CD1c-positive myeloid dendritic cell (primary cell): ENCODE measurements around the gene IST1.
"Not testable (repeated sequence)": the region's sequence is repeated elsewhere in the genome, so short reads cannot be mapped to it uniquely, and the experiment has no call there.

Experiments
- DNase-seq: peaks from one replicate; pipeline ENCODE4 v3.0.0-alpha.2; 2016; ENCODE audit errors: extremely low spot score

The IST1 gene

DNA sequence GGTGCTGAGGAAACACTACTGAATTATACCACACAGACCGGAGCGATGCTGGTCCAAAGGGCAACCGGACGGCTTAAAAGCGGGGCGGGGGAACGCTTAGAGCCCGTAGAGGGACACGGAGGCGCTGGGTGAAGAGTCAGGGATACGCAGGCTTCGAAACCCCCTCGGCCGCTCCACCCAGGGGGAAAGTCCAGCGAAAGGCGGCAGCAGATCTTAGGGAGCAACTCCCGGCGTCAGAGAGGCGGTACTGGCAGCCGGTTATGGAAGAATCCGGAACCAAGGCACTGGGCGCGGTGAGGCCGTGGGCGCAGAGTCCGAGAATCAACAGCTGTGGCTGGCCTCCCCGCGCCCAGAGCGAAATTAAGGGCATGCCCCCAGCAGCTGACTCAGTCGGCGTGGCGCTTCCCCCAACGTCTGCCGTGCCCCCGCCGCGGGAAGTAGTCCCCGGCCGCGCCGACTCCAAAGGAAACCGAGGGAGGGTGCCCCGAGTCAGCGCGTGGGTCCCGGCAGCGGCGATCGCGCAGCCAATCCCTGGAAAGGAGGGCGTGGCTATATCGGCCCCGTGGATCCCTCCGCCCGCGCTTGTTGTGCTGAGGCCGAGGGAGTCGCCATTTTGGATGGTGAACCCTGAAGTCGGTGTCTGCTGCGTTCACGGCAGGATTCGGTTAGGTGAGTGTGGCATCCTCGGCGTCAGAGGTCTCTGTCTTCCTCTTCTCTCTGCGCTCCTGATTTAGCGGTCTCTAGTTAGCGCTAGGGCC, at the start of gene IST1:
TSS of gene IST1 (plus strand) at position 611 of the 758 bp plus-strand sequence. CDS start 20,110 bp downstream, outside the sequence.
- peak; percentile 99 for DNase-seq

DNA sequence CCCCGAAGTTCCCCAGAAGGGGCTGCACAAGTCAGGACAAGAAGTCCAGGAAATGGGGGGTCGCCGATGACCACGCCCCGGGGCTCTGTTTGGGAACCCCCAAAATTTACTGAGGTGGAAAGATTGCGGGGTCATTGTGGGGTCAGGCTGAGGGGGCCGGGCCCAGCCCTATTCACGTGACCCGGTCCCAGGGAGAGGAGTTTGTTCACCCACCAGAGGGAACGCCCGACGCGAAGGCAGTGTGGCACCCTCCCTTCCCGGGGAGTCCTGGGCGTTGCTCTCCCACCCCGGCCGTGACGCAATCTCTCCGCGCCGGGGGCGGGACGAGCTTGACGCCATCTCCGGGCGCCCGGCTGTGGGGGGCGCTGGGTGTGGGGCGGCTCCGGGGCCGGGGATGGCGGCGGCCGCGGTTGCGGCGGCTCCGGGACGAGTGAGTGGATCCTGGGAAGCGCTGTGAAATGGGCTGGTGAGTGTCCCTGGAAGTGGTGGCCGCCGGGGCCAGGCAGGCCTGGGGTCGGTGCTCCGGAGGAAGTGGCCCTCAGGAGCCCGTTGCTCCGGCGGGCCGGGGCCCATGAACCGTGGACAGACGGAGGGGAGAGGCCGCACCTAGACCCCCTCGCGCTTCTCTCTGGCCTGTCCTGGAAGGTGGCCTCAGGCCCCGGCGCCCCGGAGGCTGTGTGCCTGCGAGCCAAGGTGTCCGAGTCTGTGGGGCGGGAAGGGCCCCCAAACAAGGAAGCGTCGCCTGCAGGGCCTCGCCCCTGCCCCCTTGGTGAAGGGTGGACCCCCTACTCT, 49.5 kb upstream of the IST1 start, which contains the start of gene ATXN1L:
TSS of gene ATXN1L (plus strand) at position 338 of the 792 bp plus-strand sequence. CDS start 3,765 bp downstream, outside the sequence.
- DNase-seq = peak; percentile 98

GRCh38 chr16:71846431-71846830, 48.9 kb upstream of the IST1 start:
- DNase-seq = no peak

GRCh38 chr16:71847096-71847495, 48.2 kb upstream of the IST1 start:
- DNase-seq = no peak

GRCh38 chr16:71848622-71849021, 46.7 kb upstream of the IST1 start:
- no peak for DNase-seq

GRCh38 chr16:71851746-71852145, 43.6 kb upstream of the IST1 start:
- no peak for DNase-seq

DNA sequence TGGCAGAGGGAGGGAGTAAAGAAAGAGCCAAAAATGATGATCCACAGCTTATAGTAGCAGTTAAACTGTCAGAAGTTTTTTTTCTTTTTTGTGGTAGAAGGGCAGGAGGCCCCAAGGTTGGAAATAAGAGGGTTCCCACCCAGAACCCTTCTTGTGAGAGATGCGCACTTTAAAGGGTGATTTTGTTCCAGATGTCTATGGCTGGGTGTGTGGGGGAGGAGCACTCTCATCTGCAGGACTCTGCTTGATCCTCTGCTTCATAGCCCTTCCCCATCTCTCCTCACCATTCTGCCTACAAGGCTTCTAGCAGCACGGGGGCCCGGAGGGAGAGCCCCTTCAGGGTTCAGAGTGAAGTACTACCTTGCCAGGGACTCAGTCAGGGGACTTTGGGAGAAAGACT, 43.2 kb upstream of the IST1 start:
- no peak for DNase-seq

GRCh38 chr16:71852561-71852960, 42.8 kb upstream of the IST1 start:
- no peak for DNase-seq

- DNase-seq = no peak
These were observed 41.9 kb upstream of the IST1 start for GRCh38 chr16:71853413-71853812.

- no peak for DNase-seq
These were observed 40.9 kb upstream of the IST1 start for GRCh38 chr16:71854369-71854948.

- no peak for DNase-seq
These were observed 39.2 kb upstream of the IST1 start for GRCh38 chr16:71855937-71856662.

GRCh38 chr16:71859762-71860521, 35.4 kb upstream of the IST1 start:
- DNase-seq = no peak

GRCh38 chr16:71863995-71864394, 31.3 kb upstream of the IST1 start:
- DNase-seq = no peak

- no peak for DNase-seq
These were observed 30.0 kb upstream of the IST1 start for GRCh38 chr16:71865173-71865863.

GRCh38 chr16:71867175-71867574, 28.2 kb upstream of the IST1 start:
- DNase-seq = not testable (repeated sequence)

GRCh38 chr16:71867939-71868338, 27.4 kb upstream of the IST1 start:
- DNase-seq = no peak

DNA sequence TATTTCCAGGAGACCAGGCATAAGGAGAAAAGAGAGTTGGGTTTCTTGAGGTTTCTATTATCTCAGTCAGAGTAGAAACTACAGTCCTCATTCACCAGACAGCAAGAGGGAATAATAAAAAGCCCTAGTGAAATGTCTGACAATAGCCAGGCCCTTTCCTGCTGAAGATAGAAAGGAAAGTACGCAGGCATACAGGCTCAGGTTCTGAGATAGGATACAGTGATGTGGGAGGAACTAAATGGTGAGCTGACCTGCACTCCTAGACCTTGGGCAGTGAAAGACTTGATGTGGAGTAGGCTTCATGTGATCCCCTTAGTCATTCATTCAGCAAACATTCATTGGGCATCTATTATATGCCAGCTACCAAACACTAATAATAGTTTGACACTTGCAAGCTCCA, 26.2 kb upstream of the IST1 start:
- DNase-seq = no peak

GRCh38 chr16:71870818-71871217, 24.5 kb upstream of the IST1 start:
- DNase-seq = no peak

GRCh38 chr16:71873199-71873598, 22.1 kb upstream of the IST1 start:
- DNase-seq = no peak

- no peak for DNase-seq
These were observed 16.4 kb upstream of the IST1 start for GRCh38 chr16:71878911-71879310.

- DNase-seq = peak; percentile 71
These were observed 15.2 kb upstream of the IST1 start for GRCh38 chr16:71880176-71880575.
